ENCODE data around the gene SLC25A48.
A peak's percentile ranks its signal among the peaks of the same experiment; 100 is the strongest.

DNA sequence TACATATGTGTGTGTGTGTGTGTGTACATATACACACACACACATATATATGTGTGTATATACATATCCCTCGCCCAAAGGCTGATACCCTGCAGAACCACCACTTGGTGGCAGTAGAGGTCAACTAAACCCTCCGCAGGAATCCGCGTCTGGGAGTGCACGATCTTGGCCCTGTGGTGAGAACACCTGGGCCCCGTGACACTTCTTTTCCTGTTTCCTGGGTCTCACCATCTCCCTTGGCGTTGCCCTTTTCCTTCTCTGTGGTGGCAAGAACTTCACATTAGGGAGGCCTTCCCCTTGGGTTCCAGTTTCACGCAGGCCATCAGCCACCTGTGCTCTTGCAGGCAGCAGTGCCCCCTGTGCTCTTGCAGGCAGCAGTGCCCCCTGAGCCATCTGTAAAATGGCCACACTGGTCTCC lies 53.0 kb downstream of the SLC25A48 start:
- TF ChIP-seq REST (IDR thresholded peaks at IDR 0.05; ENCODE audit: insufficient read depth in 1 of 2, low read depth in 2 of 2, low read length in 1 of 2), result no peak
- peak; percentile 88 for TF ChIP-seq CTCF (IDR thresholded peaks at IDR 0.05)
- TF ChIP-seq SIN3A (IDR thresholded peaks at IDR 0.05; ENCODE audit: borderline replicate concordance, insufficient read depth, low read depth, low read length), result no peak
